ENCODE results near the gene LAMA1. TPM values are rescaled to one million over a fixed set of nuclear protein-coding genes. Genes with fewer than 3 reads are reported as not detected.

Gene LAMA1
- total RNA-seq, 1 experiment from 2014 or later, result 28.8 TPM

- no peak overlapping the region for H3K56ac ChIP-seq (ENCODE audit: insufficient read length, low read depth, low read length)
- Mint-ChIP-seq H3K27ac (no peak overlapping the region), H3K4me1 (no peaks in the 10 kb centered on the region), H3K27me3 (ENCODE audit: low read depth) (no peaks in the 10 kb centered on the region), H3K4me3 (no peak overlapping the region), H3K36me3 (ENCODE audit: insufficient read depth in 1 of 3, low read depth in 3 of 3) (peaks cover 0 to 4% (median 2%) of the 10 kb centered on the region in 3 experiments; a peak in 2 of 7 replicates), H3K9me3 (no peaks in the 10 kb centered on the region)
- no peak overlapping the region for H3K18ac ChIP-seq (ENCODE audit: insufficient read length, low read depth, low read length)
- no peak overlapping the region for H2AFZ ChIP-seq (ENCODE audit: low read length)
- no peak overlapping the region for H3K27ac ChIP-seq (ENCODE audit: insufficient read length, low read depth, low read length)
- no peak overlapping the region for H3K9ac ChIP-seq (ENCODE audit: extremely low read depth, insufficient read length, low read length)
- no peaks in the 10 kb centered on the region for H3K23me2 ChIP-seq (ENCODE audit: insufficient read length, low read depth, low read length, poor library complexity, severe bottlenecking)
- H4K8ac ChIP-seq (replicated peaks; ENCODE audit: insufficient read length, low read depth, low read length), result no peak overlapping the region
- H4K91ac ChIP-seq (ENCODE audit: insufficient read length, low read depth, low read length), result no peak overlapping the region
- H2BK120ac ChIP-seq (ENCODE audit: low read depth, low read length, poor library complexity, severe bottlenecking), result no peak overlapping the region
- no peak overlapping the region for H2AK5ac ChIP-seq (ENCODE audit: insufficient read length, low read length)
- H3K9me3 ChIP-seq (ENCODE audit: control insufficient read depth, low read depth, low read length), result no peaks in the 10 kb centered on the region
- no peak overlapping the region for H3K23ac ChIP-seq (ENCODE audit: insufficient read length, low read depth, low read length)
- H3K4me1 ChIP-seq (ENCODE audit: insufficient read depth, low read length), result no peaks in the 10 kb centered on the region
- no peaks in the 10 kb centered on the region for H4K20me1 ChIP-seq (ENCODE audit: control insufficient read depth, insufficient read depth, insufficient read length)
- WGBS (ENCODE audit: extremely low coverage, insufficient read length, low lambda C conversion rate), result no CpG with 5 or more reads among the region's 1 CpG
- DNase-seq, result no peak
- no peak overlapping the region for H3T11ph ChIP-seq (ENCODE audit: low read length)
- no peak overlapping the region for H2BK20ac ChIP-seq (ENCODE audit: low read depth, low read length, poor library complexity, severe bottlenecking)
- no peaks in the 10 kb centered on the region for H3K79me2 ChIP-seq (ENCODE audit: insufficient read depth, low read length)
- no peak overlapping the region for H3K4me2 ChIP-seq (ENCODE audit: insufficient read depth, insufficient read length, low read length)
- no peak overlapping the region for H2BK15ac ChIP-seq (ENCODE audit: low read depth, low read length)
- H3K14ac ChIP-seq (ENCODE audit: insufficient read depth, low read length), result no peak overlapping the region
- no peak overlapping the region for H2BK5ac ChIP-seq (ENCODE audit: insufficient read length, low read length)
- no peak overlapping the region for H4K5ac ChIP-seq (ENCODE audit: insufficient read length, low read depth, low read length)
- no peaks in the 10 kb centered on the region for H3K27me3 ChIP-seq (ENCODE audit: insufficient read depth, low read length)
- H3K4ac ChIP-seq (ENCODE audit: low read depth, low read length), result no peak overlapping the region
- no peaks in the 10 kb centered on the region for H3K79me1 ChIP-seq (ENCODE audit: insufficient read depth, low read depth, low read length, poor library complexity, severe bottlenecking)
- no peak overlapping the region for H2BK12ac ChIP-seq (ENCODE audit: insufficient read length, low read depth, low read length)
- TF ChIP-seq CTCF (conservative IDR thresholded peaks at IDR 0.05), result no peak
Measured at GRCh38 chr18:7047336-7047735, 70.3 kb downstream of the LAMA1 start.
